GM12873 (cell line): Measurements from ENCODE around the gene CCNDBP1.
A peak's percentile ranks its signal among the peaks of the same experiment; 100 is the strongest.

Experiments used
- TF ChIP-seq, protein P1 (sequence below): IDR thresholded peaks from 2 replicates; pipeline ENCODE4 v1.5.1; 2012; ENCODE audit warnings: low read depth, mild to moderate bottlenecking, moderate library complexity, low read length, control low read depth; ENCODE audit not compliant: insufficient read depth; ENCODE audit errors: missing control alignments

Gene CCNDBP1, protein sequence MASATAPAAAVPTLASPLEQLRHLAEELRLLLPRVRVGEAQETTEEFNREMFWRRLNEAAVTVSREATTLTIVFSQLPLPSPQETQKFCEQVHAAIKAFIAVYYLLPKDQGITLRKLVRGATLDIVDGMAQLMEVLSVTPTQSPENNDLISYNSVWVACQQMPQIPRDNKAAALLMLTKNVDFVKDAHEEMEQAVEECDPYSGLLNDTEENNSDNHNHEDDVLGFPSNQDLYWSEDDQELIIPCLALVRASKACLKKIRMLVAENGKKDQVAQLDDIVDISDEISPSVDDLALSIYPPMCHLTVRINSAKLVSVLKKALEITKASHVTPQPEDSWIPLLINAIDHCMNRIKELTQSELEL

DNA sequence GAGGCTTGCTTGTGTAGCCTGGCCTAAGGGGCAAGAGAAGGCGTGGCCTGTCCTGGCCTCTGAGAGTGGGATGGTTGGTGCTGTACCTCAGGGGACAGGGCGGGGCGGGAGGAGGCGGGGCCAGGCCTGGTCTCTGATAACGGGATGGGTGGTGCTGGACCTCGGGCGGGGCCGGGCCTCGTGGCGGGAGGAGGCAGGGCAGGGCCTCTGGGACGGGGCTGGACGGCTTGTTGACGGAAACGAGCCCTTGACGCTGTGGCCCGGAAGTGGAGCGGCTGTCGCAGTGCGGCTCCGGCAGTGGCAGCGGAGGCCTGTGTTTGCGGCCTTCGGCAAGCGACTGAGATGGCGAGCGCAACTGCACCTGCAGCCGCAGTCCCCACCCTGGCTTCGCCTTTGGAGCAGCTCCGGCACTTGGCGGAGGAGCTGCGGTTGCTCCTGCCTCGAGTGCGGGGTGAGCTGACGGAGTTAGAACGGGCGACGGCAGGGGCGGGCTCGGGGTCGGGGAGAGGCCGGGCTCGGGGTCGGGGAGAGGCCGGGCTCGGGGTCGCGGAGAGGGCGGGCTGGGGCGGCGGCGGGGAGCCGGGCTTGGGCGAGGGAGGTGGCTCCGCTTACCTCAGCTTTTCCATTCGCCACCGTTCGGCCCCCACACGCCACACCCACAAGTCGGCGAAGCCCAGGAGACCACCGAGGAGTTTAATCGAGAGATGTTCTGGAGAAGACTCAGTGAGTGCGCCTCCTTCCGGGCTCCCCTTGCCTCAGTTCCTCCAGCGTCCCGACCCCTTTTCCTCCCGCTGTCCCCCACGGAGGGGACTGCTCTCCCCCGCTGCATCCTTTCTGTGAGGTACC lies at the start of gene CCNDBP1:
CCNDBP1 (plus strand) TSS at position 247 of the 846 bp plus-strand sequence; CDS start at position 343, 96 bp downstream.
- TF ChIP-seq, protein P1, sequence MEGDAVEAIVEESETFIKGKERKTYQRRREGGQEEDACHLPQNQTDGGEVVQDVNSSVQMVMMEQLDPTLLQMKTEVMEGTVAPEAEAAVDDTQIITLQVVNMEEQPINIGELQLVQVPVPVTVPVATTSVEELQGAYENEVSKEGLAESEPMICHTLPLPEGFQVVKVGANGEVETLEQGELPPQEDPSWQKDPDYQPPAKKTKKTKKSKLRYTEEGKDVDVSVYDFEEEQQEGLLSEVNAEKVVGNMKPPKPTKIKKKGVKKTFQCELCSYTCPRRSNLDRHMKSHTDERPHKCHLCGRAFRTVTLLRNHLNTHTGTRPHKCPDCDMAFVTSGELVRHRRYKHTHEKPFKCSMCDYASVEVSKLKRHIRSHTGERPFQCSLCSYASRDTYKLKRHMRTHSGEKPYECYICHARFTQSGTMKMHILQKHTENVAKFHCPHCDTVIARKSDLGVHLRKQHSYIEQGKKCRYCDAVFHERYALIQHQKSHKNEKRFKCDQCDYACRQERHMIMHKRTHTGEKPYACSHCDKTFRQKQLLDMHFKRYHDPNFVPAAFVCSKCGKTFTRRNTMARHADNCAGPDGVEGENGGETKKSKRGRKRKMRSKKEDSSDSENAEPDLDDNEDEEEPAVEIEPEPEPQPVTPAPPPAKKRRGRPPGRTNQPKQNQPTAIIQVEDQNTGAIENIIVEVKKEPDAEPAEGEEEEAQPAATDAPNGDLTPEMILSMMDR = peak; percentile 63

DNA sequence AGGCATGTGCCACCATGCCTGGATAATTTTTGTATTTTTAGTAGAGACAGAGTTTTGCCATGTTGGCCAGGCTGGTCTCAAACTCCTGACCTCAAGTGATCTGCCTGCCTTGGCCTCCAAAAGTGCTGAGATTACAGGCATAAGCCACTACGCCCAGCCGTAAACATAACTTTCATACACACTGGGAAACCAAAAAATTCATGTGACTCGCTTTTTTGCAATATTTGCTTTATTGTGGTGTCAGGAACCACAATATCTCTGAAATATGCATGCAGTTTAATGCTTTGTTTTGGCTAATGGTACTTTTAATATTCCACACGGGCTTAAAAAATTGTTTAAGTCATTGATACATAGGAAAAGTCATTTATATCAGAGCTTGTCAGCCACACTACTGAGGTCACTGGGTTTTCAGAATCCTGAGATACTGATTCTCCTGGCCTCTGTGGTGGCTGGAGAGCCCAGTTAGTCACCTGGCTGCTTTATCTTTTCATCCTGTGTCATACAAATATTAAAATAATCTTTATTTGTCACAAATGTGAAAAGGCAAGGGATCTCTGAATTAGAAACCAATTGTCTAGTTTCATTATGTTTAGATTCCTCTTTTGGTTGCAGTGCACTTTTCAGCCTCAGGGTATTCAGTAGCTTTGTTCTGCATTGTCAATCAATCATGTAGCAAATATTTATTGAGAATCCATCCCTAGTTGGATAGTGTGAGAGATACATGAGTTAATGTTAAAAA lies 41.8 kb upstream of the CCNDBP1 start:
- TF ChIP-seq, protein P1 = peak; percentile 39

DNA sequence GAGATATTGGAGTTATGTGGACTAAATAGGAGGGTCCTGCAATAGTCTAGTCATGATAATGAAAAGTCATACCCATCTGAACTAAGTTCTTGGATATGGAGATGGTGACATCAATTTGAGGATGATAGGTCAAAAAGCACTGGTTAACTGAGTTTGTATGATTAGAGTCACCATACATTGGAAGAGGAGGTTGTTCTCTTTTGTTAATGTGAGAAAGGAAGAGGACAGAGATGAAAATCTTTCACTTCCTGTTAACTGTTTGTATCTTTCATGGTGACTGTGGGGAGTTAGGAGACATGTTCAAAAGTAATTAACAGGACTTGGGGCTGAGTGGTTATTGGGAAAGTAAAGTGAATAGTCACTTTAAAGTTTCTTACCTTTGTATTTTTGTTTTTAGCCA lies 40.7 kb upstream of the CCNDBP1 start:
- TF ChIP-seq, protein P1 = no peak

DNA sequence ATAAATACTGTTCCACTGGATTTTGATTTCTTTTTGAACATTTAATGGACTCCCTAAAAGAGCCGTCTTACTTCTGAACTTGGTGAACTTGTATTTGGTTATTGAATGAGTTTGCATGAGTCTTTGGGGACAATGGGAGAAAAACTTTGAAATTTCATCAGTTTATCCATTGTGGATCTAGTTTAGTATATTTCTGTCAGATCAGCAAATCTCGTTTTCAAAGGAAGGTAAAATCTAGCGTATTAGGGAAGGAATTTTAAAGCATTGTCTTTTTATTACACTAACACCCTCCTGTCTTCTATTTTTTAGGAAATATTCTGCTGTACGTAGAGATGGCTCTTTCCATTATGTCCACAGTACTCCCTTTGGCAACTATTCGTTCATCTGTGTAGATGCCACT lies 39.0 kb upstream of the CCNDBP1 start:
- TF ChIP-seq, protein P1 = no peak

DNA sequence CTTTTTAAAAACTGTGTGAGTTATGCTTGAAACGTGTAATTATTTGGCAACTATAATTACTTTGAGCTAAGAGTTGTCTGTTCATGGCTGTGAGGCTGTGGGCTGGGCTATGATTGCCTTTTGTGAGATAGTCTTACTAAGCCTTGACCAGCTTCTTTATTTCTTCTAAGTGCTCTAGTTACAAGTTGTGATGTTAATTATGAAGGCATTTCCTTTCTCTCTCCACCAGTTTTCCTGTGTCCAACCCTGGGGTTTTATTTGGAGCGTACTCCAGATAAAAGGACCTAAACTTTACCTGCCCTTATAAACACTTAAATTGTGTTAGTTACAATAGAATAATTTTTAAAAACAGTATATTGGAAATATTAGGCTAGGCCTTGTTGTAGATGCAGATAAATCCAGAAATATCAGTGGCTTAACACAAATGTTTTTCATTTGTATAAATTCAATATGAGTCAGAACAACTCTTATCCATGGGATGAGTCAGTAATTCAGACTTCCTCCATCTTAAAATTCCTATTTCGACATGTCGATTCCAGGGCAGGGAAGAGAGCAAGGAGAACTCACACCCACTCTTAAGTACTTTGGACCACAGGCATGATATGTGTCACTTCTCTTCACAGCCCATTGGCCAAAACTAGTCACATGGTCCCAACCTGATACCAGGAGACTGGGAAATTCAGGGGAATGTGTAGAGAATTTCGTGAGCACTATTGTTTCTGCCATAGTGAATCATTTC lies 34.8 kb upstream of the CCNDBP1 start:
- TF ChIP-seq, protein P1 = no peak

DNA sequence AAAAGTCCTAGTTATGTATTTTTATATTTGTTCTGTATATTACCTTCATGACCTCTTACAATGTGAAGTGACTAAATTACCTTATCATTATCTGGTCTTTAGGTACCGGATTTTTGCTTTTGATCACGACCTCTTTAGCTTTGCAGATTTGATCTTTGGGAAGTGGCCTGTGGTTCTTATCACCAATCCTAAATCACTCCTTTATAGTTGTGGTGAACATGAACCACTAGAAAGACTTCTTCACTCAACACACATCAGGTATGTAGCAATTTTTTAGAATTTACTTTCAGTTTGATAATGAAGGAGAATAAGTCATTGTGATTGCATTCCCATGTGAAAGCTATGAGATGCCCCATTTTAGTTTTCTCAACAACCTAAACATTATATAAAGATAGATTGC lies 33.5 kb upstream of the CCNDBP1 start:
- TF ChIP-seq, protein P1 = no peak
